OCI-LY3 (cell line): Measurements from ENCODE around the gene SENP1.

Experiments
- EZH2phosphoT487 ChIP-seq: fragments of 200-600 bp; shearing (Covaris generic); IDR thresholded peaks from 2 replicates; pipeline ENCODE4 v1.6.1; 2018; ENCODE audit warnings: antibody characterized with exemption, mixed run types, low read depth
- TF ChIP-seq, protein P1 (sequence below): fragments of 200-600, 300-600 bp; sonication (generic); IDR thresholded peaks from 2 replicates; pipeline ENCODE4 v1.5.1; 2014; ENCODE audit warnings: antibody characterized with exemption, low read length, low read depth

DNA sequence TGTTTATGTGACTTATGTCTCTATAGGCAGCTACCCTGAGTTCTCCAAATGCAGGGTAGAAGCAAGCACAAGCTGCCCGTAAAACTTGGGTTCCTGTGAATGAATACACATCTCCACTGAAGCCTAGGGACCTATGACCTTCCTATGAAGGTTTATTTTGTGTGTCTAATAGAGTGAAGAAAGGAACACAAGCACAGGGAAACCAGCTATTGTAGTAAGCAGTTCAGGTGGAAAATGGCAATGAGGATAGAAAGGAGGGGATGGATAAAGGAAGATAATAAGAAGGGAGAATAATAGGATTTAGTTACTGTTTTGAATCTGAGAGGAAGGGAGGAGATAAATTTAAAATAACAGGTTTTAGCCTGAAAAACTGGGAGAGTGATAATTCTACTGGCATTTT, 15.6 kb upstream of the SENP1 start:
- TF ChIP-seq, protein P1, sequence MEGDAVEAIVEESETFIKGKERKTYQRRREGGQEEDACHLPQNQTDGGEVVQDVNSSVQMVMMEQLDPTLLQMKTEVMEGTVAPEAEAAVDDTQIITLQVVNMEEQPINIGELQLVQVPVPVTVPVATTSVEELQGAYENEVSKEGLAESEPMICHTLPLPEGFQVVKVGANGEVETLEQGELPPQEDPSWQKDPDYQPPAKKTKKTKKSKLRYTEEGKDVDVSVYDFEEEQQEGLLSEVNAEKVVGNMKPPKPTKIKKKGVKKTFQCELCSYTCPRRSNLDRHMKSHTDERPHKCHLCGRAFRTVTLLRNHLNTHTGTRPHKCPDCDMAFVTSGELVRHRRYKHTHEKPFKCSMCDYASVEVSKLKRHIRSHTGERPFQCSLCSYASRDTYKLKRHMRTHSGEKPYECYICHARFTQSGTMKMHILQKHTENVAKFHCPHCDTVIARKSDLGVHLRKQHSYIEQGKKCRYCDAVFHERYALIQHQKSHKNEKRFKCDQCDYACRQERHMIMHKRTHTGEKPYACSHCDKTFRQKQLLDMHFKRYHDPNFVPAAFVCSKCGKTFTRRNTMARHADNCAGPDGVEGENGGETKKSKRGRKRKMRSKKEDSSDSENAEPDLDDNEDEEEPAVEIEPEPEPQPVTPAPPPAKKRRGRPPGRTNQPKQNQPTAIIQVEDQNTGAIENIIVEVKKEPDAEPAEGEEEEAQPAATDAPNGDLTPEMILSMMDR = no peak
- TF ChIP-seq EZH2phosphoT487 = no peak
